Measurements from ENCODE around the gene ABCG1.
A peak's percentile ranks its signal among the peaks of the same experiment; 100 is the strongest.

The ABCG1 gene

GRCh38 chr21:42252778-42253340 is 33.9 kb downstream of the ABCG1 start:
- no peak for DNase-seq

GRCh38 chr21:42253466-42253865 is 34.5 kb downstream of the ABCG1 start:
- DNase-seq: no peak

GRCh38 chr21:42254083-42254482 is 35.1 kb downstream of the ABCG1 start:
- no peak for DNase-seq

- no peak for DNase-seq
Measured at GRCh38 chr21:42254651-42255601, 36.0 kb downstream of the ABCG1 start.

- no peak for DNase-seq
Measured at GRCh38 chr21:42255825-42256224, 36.9 kb downstream of the ABCG1 start.

- no peak for DNase-seq
Measured at GRCh38 chr21:42256316-42256715, 37.4 kb downstream of the ABCG1 start.

- no peak for DNase-seq
Measured at GRCh38 chr21:42257091-42257765, 38.3 kb downstream of the ABCG1 start.

GRCh38 chr21:42258150-42258884 is 39.4 kb downstream of the ABCG1 start:
- DNase-seq: peak; percentile 83

GRCh38 chr21:42258885-42259407 is 40.0 kb downstream of the ABCG1 start:
- no peak for DNase-seq

- no peak for DNase-seq
Measured at GRCh38 chr21:42260121-42260520, 41.2 kb downstream of the ABCG1 start.

- DNase-seq: no peak
Measured at GRCh38 chr21:42261829-42262200, 42.9 kb downstream of the ABCG1 start.

- DNase-seq: no peak
Measured at GRCh38 chr21:42262831-42263231, 43.9 kb downstream of the ABCG1 start.

GRCh38 chr21:42263591-42264131 is 44.7 kb downstream of the ABCG1 start:
- DNase-seq: no peak

GRCh38 chr21:42264245-42265195 is 45.6 kb downstream of the ABCG1 start:
- DNase-seq: no peak

GRCh38 chr21:42265231-42265812 is 46.4 kb downstream of the ABCG1 start:
- DNase-seq: no peak

GRCh38 chr21:42266971-42267556 is 48.1 kb downstream of the ABCG1 start:
- DNase-seq: no peak

- DNase-seq: no peak
Measured at GRCh38 chr21:42269386-42269785, 50.4 kb downstream of the ABCG1 start.

- DNase-seq: no peak
Measured at GRCh38 chr21:42271065-42271464, 52.1 kb downstream of the ABCG1 start.

GRCh38 chr21:42272109-42272962 is 53.4 kb downstream of the ABCG1 start:
- no peak for DNase-seq

Measured in retina (tissue), 1 donor.